Ureter (tissue), 1 donor: Measurements from ENCODE around the gene LIN37. TPM values are rescaled to one million over a fixed set of nuclear protein-coding genes. Genes with fewer than 3 reads are reported as not detected.
"Not testable (repeated sequence)": the region's sequence is repeated elsewhere in the genome, so short reads cannot be mapped to it uniquely, and the experiment has no call there.

Experiments used
- DNase-seq: peaks from one replicate; pipeline ENCODE4 v3.0.0-alpha.2; 2020; ENCODE audit warnings: low spot score
- total RNA-seq: library from RNA; stranded (reverse); gene quantifications from one replicate; pipeline ENCODE4 v1.2.4, GENCODE V29; 2023
- donor health status: DM: yes; HTN: yes; CAD: no.

Gene LIN37
- total RNA-seq, 1 donor from 2014 or later: 7.2 TPM

GRCh38 chr19:35719402-35720162 lies 28.8 kb upstream of the LIN37 start:
- DNase-seq: no peak

GRCh38 chr19:35720163-35720524 lies 28.2 kb upstream of the LIN37 start:
- no peak for DNase-seq

GRCh38 chr19:35720648-35721047 lies 27.7 kb upstream of the LIN37 start:
- no peak for DNase-seq

- no peak for DNase-seq
Observed at GRCh38 chr19:35721374-35721773, 27.0 kb upstream of the LIN37 start.

- DNase-seq: no peak
Observed at GRCh38 chr19:35722461-35722860, 25.9 kb upstream of the LIN37 start.

GRCh38 chr19:35722897-35723296 lies 25.5 kb upstream of the LIN37 start:
- DNase-seq: no peak

GRCh38 chr19:35723671-35724070 lies 24.7 kb upstream of the LIN37 start:
- no peak for DNase-seq

GRCh38 chr19:35724132-35724531 lies 24.2 kb upstream of the LIN37 start:
- DNase-seq: not testable (repeated sequence)

- no peak for DNase-seq
Observed at GRCh38 chr19:35724560-35724959, 23.8 kb upstream of the LIN37 start.

GRCh38 chr19:35725216-35725861 lies 23.0 kb upstream of the LIN37 start:
- DNase-seq: no peak

GRCh38 chr19:35727053-35727955 lies 21.1 kb upstream of the LIN37 start:
- no peak for DNase-seq

- DNase-seq: no peak
Observed at GRCh38 chr19:35727956-35728706, 20.2 kb upstream of the LIN37 start.

- no peak for DNase-seq
Observed at GRCh38 chr19:35729021-35729420, 19.4 kb upstream of the LIN37 start.

- DNase-seq: no peak
Observed at GRCh38 chr19:35729763-35730162, 18.6 kb upstream of the LIN37 start.

GRCh38 chr19:35730326-35730725 lies 18.1 kb upstream of the LIN37 start:
- no peak for DNase-seq

GRCh38 chr19:35731353-35731752 lies 17.0 kb upstream of the LIN37 start:
- DNase-seq: no peak

GRCh38 chr19:35731779-35732405 lies 16.5 kb upstream of the LIN37 start:
- no peak for DNase-seq

GRCh38 chr19:35732540-35733179 lies 15.7 kb upstream of the LIN37 start:
- no peak for DNase-seq

GRCh38 chr19:35733180-35734125 lies 14.9 kb upstream of the LIN37 start:
- no peak for DNase-seq

GRCh38 chr19:35734273-35734672 lies 14.1 kb upstream of the LIN37 start:
- no peak for DNase-seq
